Esophagus muscularis mucosa (tissue), 3 donors: ENCODE results near the gene OR51A7.

Experiments used
- POLR2A ChIP-seq: fragments of 450-650 bp; IDR thresholded peaks from one replicate; pipeline ENCODE4 v1.6.1; 2017; ENCODE audit warnings: antibody characterized with exemption, moderate library complexity, mild to moderate bottlenecking, low read depth
- POLR2AphosphoS5 ChIP-seq, 2 donors: sonication (generic); formaldehyde crosslinking; IDR thresholded peaks; one replicate each; pipeline ENCODE4 v1.6.1; 2017; ENCODE audit warnings: antibody characterized with exemption in 2 of 2
- TF ChIP-seq, protein P1 (sequence below), 3 experiments: fragments of 200-600 bp in 2 of 3; fragments of 450-650 bp in 1 of 3; sonication (generic) in 2 of 3; IDR thresholded peaks; one replicate each; pipeline ENCODE4 v1.5.1; 2017 to 2019; ENCODE audit warnings: antibody characterized with exemption in 3 of 3, mild to moderate bottlenecking in 2 of 3, moderate library complexity in 1 of 3

DNA sequence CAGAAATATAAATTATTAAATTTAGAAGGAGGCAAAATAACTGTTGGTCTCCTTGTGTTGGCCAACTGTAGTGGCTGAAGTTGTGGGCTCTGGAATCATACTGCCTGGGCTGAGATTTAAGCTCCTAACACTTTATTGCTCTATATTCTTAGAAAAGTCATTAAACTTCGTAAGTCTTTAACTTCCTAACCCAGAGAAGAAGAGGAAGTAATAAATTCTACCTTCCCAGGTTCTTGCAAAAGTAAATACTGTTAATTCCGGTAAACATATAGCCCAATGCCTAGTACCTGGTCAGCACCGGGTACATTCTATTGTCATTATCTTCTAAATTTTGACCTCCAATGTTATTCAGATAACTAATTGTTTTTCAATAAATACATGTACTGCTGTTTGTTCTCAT is 17.4 kb upstream of the OR51A7 start:
- TF ChIP-seq, protein P1, sequence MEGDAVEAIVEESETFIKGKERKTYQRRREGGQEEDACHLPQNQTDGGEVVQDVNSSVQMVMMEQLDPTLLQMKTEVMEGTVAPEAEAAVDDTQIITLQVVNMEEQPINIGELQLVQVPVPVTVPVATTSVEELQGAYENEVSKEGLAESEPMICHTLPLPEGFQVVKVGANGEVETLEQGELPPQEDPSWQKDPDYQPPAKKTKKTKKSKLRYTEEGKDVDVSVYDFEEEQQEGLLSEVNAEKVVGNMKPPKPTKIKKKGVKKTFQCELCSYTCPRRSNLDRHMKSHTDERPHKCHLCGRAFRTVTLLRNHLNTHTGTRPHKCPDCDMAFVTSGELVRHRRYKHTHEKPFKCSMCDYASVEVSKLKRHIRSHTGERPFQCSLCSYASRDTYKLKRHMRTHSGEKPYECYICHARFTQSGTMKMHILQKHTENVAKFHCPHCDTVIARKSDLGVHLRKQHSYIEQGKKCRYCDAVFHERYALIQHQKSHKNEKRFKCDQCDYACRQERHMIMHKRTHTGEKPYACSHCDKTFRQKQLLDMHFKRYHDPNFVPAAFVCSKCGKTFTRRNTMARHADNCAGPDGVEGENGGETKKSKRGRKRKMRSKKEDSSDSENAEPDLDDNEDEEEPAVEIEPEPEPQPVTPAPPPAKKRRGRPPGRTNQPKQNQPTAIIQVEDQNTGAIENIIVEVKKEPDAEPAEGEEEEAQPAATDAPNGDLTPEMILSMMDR (IDR thresholded peaks at IDR 0.05) = no peak
- TF ChIP-seq POLR2A (no peak), POLR2AphosphoS5 (IDR thresholded peaks at IDR 0.05) (no peak)
